ENCODE measurements around the gene UBE2E2. TPM values are rescaled to one million over a fixed set of nuclear protein-coding genes. Genes with fewer than 3 reads are reported as not detected.

The UBE2E2 gene
- total RNA-seq, 1 donor from 2014 or later, result 45.9 TPM

DNA sequence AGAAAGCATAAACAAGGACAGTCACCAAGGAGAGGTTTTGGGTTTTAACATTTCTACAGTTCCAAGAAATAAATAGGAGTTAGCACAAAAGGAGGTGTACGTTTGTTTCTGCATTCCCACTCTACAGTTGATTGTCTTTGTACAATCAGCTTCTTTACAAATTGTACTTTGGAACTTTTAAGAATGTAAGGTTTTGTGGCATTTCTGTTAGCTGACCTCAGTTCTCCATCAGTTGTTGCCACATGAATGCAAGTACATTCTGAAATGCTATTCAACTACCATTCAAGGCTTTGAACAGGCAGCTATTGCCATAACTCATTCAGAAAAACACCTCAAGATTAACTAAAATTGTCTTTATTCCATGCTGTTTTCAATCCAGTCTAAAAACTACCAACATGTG is 349.4 kb downstream of the UBE2E2 start:
- H3K27me3 ChIP-seq, result no peaks in the 10 kb centered on the region
- no peak for TF ChIP-seq CTCF (IDR thresholded peaks at IDR 0.05)
- no peak for ATAC-seq
- intact Hi-C loops (cut with DNase I), result no loop called here
- no peak for DNase-seq
- no peak overlapping the region for H3K4me3 ChIP-seq
- H3K9me3 ChIP-seq, result no peaks in the 10 kb centered on the region
- H3K27ac ChIP-seq, result no peak overlapping the region
- H3K4me1 ChIP-seq, result no peaks in the 10 kb centered on the region
- no peaks in the 10 kb centered on the region for H3K36me3 ChIP-seq

- no peaks in the 10 kb centered on the region for H3K4me1 ChIP-seq
- H3K4me3 ChIP-seq, result no peak overlapping the region
- H3K27me3 ChIP-seq, result no peaks in the 10 kb centered on the region
- no peaks in the 10 kb centered on the region for H3K9me3 ChIP-seq
- H3K27ac ChIP-seq, result no peak overlapping the region
- TF ChIP-seq CTCF (IDR thresholded peaks at IDR 0.05), result no peak
- H3K36me3 ChIP-seq, result no peaks in the 10 kb centered on the region
- no peak for ATAC-seq
- no peak for DNase-seq
- intact Hi-C loops (cut with DNase I), result no loop called here
These were observed 350.2 kb downstream of the UBE2E2 start for GRCh38 chr3:23553353-23553752.

DNA sequence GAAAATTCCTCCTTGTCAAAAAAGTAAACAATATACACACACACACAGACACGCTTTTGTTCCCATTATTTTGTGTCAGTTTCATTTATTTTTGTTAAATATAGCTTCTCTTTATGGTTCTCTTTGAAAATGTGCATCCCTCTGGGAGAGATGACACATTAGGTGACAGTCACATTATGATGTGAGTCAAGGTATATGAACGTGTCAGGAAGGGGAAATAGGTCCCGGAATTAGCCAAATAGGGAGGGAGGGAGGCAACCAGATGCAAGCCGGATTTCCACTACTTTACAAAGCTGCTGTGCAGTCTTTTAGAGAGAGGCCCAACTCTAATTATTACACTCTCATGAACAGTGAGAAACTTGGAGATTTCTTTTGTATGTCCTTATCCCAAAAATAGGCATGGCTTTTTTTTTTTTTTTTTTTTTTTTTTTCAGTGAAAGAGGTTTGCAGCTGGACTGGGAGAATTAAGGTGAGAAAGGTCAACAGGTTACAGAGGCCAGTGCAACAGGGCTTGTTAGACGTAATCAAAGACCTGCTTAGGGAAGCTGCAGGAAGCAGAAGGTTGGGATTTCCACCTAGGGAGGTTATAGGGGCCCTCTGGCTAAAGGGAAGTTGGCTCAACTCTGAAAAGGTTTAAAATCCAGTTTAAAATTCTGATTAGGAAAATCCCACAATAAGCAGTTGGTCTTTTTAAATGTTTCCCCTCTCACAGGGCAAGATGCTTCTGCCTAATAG is 362.1 kb downstream of the UBE2E2 start:
- peaks cover 4% of the 10 kb centered on the region for H3K4me1 ChIP-seq
- no peaks in the 10 kb centered on the region for H3K27me3 ChIP-seq
- intact Hi-C loops (cut with DNase I), result no loop called here
- no peak overlapping the region for H3K27ac ChIP-seq
- no peaks in the 10 kb centered on the region for H3K36me3 ChIP-seq
- TF ChIP-seq CTCF (IDR thresholded peaks at IDR 0.05), result no peak
- no peak for ATAC-seq
- DNase-seq, result no peak
- no peaks in the 10 kb centered on the region for H3K9me3 ChIP-seq
- no peak overlapping the region for H3K4me3 ChIP-seq

GRCh38 chr3:23566499-23566898 is 363.4 kb downstream of the UBE2E2 start:
- Histone ChIP-seq H3K4me1 (peaks cover 4% of the 10 kb centered on the region), H3K4me3 (no peak overlapping the region), H3K27ac (no peak overlapping the region), H3K9me3 (no peaks in the 10 kb centered on the region), H3K36me3 (no peaks in the 10 kb centered on the region), H3K27me3 (no peaks in the 10 kb centered on the region)
- no peak for TF ChIP-seq CTCF (IDR thresholded peaks at IDR 0.05)
- intact Hi-C loops (cut with DNase I), result no loop called here
- DNase-seq, result no peak
- no peak for ATAC-seq

DNA sequence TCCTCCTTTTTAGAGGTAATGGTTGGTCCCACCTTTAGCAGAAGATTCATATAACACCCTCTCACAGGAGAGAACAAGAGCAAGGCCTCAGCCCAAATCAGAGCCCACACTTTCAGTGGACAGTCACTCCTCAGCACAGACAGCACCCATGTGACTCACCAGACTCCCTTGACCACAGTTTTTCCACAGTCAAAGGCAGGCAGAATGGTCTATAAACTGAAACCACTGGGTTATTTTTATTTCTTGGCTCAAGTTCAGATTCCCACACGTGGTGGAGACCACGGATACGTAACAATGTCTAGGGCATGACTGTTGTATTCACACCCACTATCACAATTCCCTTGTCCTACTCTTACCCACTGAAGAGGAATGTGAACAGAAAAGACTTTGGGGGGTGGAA is 364.8 kb downstream of the UBE2E2 start:
- DNase-seq, result no peak
- ATAC-seq, result peak; percentile 88

More for the DNA sequence above, 364.8 kb downstream of the UBE2E2 start:
- TF ChIP-seq CTCF (IDR thresholded peaks at IDR 0.05), result no peak
- no peaks in the 10 kb centered on the region for H3K27me3 ChIP-seq
- H3K9me3 ChIP-seq, result no peaks in the 10 kb centered on the region
- H3K36me3 ChIP-seq, result no peaks in the 10 kb centered on the region
- intact Hi-C loops (cut with DNase I), result no loop called here
- H3K4me1 ChIP-seq, result peaks cover 4% of the 10 kb centered on the region
- H3K27ac ChIP-seq, result no peak overlapping the region
- no peak overlapping the region for H3K4me3 ChIP-seq

Measured in upper lobe of right lung (tissue), 1 donor.